ENCODE measurements around the gene C1orf226.

Gene C1orf226

GRCh38 chr1:162404550-162405160 lies 23.1 kb downstream of the C1orf226 start:
- peak; percentile 55 for DNase-seq (ENCODE audit: low read depth)
- no peak for TF ChIP-seq CTCF (conservative IDR thresholded peaks at IDR 0.05; ENCODE audit: low read length)
- no peak overlapping the region for H3K4me3 ChIP-seq (ENCODE audit: low read length)

GRCh38 chr1:162405800-162406199 lies 24.3 kb downstream of the C1orf226 start:
- TF ChIP-seq CTCF (conservative IDR thresholded peaks at IDR 0.05; ENCODE audit: low read length), result no peak
- DNase-seq (ENCODE audit: low read depth), result no peak
- no peak overlapping the region for H3K4me3 ChIP-seq (ENCODE audit: low read length)

GRCh38 chr1:162406811-162407210 lies 25.3 kb downstream of the C1orf226 start:
- no peak overlapping the region for H3K4me3 ChIP-seq (ENCODE audit: low read length)
- peak; percentile 9 for DNase-seq (ENCODE audit: low read depth)
- TF ChIP-seq CTCF (conservative IDR thresholded peaks at IDR 0.05; ENCODE audit: low read length), result no peak

- H3K4me3 ChIP-seq (ENCODE audit: low read length), result no peak overlapping the region
- no peak for TF ChIP-seq CTCF (conservative IDR thresholded peaks at IDR 0.05; ENCODE audit: low read length)
- DNase-seq (ENCODE audit: low read depth), result no peak
Observed at GRCh38 chr1:162407539-162407938, 26.0 kb downstream of the C1orf226 start.

GRCh38 chr1:162412002-162412401 lies 30.5 kb downstream of the C1orf226 start, which contains the start of gene SH2D1B:
SH2D1B (minus strand) TSS chr1:162412136; CDS start chr1:162412016, 120 bp downstream.
- H3K4me3 ChIP-seq (ENCODE audit: low read length), result no peak within 1 kb of the TSS
- TF ChIP-seq CTCF (conservative IDR thresholded peaks at IDR 0.05; ENCODE audit: low read length), result no peak
- DNase-seq (ENCODE audit: low read depth), result no peak

- no peak overlapping the region for H3K4me3 ChIP-seq (ENCODE audit: low read length)
- DNase-seq (ENCODE audit: low read depth), result no peak
- no peak for TF ChIP-seq CTCF (conservative IDR thresholded peaks at IDR 0.05; ENCODE audit: low read length)
Observed at GRCh38 chr1:162416215-162416614, 34.7 kb downstream of the C1orf226 start.

GRCh38 chr1:162416909-162417308 lies 35.4 kb downstream of the C1orf226 start:
- no peak for TF ChIP-seq CTCF (conservative IDR thresholded peaks at IDR 0.05; ENCODE audit: low read length)
- no peak overlapping the region for H3K4me3 ChIP-seq (ENCODE audit: low read length)
- DNase-seq (ENCODE audit: low read depth), result no peak

Data from AG10803 (cell line).